Skeletal muscle cell (primary cell): Measurements from ENCODE around the gene KIF6.

Experiments
- DNase-seq: peaks from one replicate; pipeline ENCODE4 v3.0.0-alpha.2; 2010; ENCODE audit warnings: low read depth
- H3K4me3 ChIP-seq: 2 replicates; pipeline ENCODE4 v1.5.1; 2011; ENCODE audit warnings: low read depth, mild to moderate bottlenecking, control low read depth, low read length, moderate library complexity

Gene KIF6, protein sequence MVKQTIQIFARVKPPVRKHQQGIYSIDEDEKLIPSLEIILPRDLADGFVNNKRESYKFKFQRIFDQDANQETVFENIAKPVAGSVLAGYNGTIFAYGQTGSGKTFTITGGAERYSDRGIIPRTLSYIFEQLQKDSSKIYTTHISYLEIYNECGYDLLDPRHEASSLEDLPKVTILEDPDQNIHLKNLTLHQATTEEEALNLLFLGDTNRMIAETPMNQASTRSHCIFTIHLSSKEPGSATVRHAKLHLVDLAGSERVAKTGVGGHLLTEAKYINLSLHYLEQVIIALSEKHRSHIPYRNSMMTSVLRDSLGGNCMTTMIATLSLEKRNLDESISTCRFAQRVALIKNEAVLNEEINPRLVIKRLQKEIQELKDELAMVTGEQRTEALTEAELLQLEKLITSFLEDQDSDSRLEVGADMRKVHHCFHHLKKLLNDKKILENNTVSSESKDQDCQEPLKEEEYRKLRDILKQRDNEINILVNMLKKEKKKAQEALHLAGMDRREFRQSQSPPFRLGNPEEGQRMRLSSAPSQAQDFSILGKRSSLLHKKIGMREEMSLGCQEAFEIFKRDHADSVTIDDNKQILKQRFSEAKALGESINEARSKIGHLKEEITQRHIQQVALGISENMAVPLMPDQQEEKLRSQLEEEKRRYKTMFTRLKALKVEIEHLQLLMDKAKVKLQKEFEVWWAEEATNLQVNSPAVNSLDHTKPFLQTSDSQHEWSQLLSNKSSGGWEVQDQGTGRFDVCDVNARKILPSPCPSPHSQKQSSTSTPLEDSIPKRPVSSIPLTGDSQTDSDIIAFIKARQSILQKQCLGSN

DNA sequence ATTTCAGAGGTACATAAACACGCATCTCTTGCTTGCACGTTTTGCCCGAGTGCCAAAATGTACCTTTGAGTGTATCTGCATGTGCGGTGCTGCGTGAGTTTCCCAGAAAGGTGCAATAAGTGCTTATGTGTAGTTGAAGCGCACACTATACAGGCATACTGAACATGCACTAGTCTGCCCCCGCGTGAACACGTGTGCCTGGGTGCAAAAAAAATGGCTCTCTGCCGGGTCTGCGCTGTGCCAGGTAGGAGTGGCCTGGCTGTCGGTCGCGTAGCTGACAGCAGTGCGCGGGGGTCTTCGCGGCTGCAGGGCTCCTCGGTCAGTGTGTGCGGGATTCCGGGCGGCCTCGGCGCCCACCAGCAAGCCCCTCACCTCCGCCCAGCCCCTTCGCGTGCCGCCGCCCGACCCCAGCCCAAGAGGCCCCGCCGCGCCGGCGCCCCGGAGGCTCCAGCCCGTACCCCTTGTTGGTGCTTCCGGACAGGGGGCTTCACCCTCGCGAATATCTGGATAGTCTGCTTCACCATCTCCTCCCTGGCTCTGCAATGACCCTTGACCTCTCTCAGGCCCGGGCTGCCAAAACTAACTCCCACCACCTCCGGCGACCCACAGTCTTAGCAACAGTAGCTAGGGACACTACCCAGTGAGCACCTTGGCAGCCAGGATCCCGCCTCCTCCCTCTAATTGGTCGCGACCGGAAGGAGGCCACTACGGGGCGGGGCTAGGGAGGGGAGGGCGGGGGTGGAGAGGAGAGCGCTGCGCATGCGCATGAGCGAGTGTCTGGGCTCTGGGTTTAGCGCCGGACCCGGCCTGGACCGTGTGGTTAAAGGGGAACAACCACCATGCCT, at the start of gene KIF6:
TSS of gene KIF6 (minus strand) at position 622 of the 845 bp plus-strand sequence. CDS start at position 524, 98 bp downstream.
- DNase-seq = peak; percentile 52
- peak within 1 kb of the TSS; percentile 75 for H3K4me3 ChIP-seq

- no peak overlapping the region for H3K4me3 ChIP-seq
- no peak for DNase-seq
Measured at GRCh38 chr6:39773782-39774181, 48.6 kb upstream of the KIF6 start.

GRCh38 chr6:39772559-39773273, 47.5 kb upstream of the KIF6 start:
- no peak for DNase-seq
- H3K4me3 ChIP-seq = no peak overlapping the region

DNA sequence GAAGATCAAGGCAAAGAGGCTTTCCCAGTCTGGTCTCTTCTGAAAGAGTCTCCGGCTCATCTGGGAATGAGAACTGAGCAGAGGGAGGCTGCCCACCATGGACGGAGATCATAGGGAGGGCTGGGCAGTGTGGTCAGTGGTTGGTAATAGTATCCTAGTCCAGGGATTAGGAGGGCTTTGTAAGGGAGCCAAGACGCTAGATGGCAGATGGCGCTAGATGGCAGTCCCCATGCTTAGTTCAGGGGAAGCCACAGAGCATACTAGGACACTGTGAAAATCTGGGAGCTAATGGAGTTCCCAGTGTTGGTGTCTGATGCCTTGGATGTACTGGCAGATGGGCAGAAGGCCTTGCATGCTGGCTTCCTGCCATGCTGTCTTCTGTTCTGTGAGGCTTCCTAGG, 45.2 kb upstream of the KIF6 start:
- DNase-seq = no peak
- H3K4me3 ChIP-seq = no peak overlapping the region

DNA sequence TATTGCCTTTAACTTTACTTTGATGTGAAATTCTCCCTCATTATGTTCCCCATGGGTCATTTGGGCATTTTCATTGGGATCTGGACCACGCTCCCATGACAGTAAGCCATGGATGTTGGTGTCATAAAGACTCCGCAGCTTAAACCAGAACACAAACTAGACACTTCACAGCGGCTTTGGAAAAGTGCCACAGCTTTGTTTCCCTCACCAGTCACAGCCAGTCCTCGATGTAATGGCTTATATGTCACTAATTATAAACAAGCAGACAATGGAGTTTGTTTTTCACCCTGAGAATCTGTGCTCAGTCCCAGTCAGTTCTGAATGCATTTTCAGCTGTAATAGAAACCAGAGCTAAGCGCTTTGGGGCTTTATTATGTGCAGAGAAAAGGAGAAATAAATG, 43.8 kb upstream of the KIF6 start:
- no peak for DNase-seq
- no peak overlapping the region for H3K4me3 ChIP-seq

GRCh38 chr6:39765508-39766065, 40.4 kb upstream of the KIF6 start:
- DNase-seq = no peak
- no peak overlapping the region for H3K4me3 ChIP-seq

DNA sequence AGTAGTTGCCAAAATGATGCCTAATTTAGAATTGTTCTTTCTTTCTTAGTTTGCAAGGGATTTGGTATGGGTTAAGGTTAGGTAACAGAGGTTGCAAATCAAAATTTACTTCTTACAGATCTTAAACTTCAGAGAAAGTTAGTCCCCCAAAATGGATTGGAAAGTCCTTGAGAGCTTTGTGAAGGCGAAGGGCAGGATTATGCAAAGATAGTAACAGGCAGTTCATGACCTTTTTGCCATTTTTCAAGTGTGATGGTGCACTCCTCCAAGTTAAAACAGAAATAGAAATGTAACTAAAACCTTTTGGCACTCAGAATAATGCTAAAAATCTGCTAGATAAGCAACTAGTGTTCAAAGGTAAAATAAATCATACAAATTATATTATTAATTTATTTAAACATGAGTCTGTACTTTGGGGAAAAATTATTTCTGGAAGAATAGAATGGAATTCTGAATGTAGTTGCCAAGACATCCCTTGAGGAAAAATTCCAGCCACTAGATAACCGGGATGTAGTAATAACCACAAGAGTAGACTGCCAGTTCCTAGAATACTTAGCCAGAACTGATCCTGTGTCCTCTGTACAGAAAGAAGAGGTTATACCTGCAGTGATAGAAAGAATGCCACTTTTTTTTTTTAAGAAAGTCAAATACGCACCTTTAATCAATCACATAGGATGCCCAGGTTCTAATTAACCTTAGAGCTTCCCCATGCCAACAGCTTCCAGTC, 35.2 kb upstream of the KIF6 start:
- DNase-seq = no peak
- no peak overlapping the region for H3K4me3 ChIP-seq

GRCh38 chr6:39758905-39759605, 33.8 kb upstream of the KIF6 start:
- DNase-seq = no peak
- no peak overlapping the region for H3K4me3 ChIP-seq

- no peak for DNase-seq
- no peak overlapping the region for H3K4me3 ChIP-seq
Measured at GRCh38 chr6:39756582-39756981, 31.4 kb upstream of the KIF6 start.

DNA sequence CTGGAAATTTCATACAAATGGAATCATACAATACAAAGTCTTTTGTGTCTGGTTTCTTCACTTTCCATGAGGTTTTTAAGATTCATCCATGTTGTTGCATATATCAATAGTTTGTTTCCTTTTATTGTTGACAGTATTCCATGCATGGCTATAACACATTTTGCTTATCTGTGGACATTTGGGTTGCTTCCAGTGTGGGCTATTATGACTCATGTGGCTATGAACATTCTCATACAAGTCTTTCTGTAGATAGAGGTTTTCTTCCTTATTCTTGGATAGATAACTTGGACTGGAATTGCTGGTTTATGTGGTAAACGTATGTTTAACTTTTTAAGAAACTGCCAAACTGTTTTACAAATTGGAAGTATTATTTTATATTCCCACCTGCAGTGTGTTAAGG, 30.0 kb upstream of the KIF6 start:
- DNase-seq = no peak
- no peak overlapping the region for H3K4me3 ChIP-seq

DNA sequence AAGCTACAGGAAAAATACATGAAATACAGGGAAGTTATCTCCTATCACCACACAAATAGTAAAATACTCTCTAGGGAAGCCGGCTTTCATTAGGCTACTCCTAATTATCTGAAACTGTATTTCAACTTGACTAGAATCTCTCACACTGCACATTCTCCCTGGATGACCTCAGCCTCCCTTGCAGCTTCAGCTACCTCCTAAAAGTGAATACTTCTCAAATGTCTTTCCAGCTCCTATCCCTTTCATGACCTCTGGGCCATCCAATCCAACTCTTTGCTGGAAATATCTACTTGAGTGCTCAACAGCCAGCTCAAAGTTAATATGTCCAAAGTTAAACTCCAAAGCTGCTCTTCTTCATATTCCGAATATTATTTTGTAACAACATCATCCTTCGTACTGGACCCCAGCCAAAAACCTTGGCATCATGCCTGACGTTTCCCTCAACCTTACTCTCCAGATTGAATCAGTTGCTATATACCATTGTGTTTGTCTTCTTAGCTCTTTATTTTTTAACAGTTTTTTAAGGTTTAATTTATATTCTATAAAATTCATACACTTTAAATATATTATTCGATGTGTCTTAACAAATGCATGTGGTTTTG, 29.4 kb upstream of the KIF6 start:
- DNase-seq = no peak
- no peak overlapping the region for H3K4me3 ChIP-seq

GRCh38 chr6:39753725-39754045, 28.5 kb upstream of the KIF6 start:
- DNase-seq = no peak
- no peak overlapping the region for H3K4me3 ChIP-seq

- H3K4me3 ChIP-seq = no peak overlapping the region
- DNase-seq = no peak
Measured at GRCh38 chr6:39752835-39753724, 27.9 kb upstream of the KIF6 start.

DNA sequence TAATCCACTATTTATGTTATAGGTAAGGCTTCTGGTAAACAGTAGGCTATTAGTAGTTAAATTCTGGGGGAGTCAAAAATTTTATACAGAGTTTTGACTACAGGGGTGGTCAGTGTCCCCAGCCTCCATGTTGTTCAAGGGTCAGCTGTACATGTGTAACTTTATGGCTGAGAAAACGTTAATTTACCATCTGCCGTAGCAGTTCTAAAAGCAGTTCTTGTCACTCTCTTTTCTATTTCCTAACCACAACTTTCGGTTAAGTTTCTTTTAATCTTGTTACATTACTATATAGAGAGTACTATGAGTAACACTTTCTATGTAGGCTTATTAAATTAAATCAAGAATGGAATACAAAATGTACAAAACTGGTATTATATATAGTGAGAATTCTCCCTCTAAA, 21.6 kb upstream of the KIF6 start:
- DNase-seq = no peak

DNA sequence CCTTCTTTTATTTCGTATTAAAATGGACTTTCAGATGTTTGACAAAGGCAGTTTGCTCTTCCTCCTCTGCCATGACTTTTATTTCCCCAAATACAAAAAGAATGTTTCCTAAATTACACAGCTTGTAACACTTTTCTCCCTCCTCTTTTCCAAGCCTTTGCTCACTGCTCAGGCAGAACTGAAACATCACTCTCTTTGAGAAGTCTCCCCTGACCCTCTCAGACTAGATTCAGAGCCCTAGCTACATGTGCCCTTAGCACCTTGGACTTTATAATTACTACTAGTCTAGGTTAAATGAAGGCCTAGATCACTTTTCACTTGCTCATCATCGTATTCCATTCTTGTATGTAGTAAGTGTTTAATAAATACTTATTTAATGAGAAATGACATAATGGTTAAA, 8.5 kb upstream of the KIF6 start:
- DNase-seq = no peak
- H3K4me3 ChIP-seq = no peak overlapping the region

More for the DNA sequence above, 21.6 kb upstream of the KIF6 start:
- no peak overlapping the region for H3K4me3 ChIP-seq

- no peak for DNase-seq
- no peak overlapping the region for H3K4me3 ChIP-seq
Measured at GRCh38 chr6:39731565-39731964, 6.4 kb upstream of the KIF6 start.

- no peak for DNase-seq
- no peak overlapping the region for H3K4me3 ChIP-seq
Measured at GRCh38 chr6:39729945-39730344, 4.7 kb upstream of the KIF6 start.
